GM18951 (cell line): ENCODE data around the gene DELE1.

Experiments
- POLR2A ChIP-seq: IDR thresholded peaks from 4 replicates; pipeline ENCODE4 v1.6.1; 2011; ENCODE audit warnings: mild to moderate bottlenecking; ENCODE audit not compliant: insufficient read length, insufficient read depth; ENCODE audit errors: extremely low read depth
- in situ Hi-C: fragments of 300-500 bp; cut with MboI; formaldehyde crosslinking; loops from one replicate; pipeline ENCODE4 v1.12.0; 2022; ENCODE audit warnings: low sequenced_read_pairs, mixed read lengths, inconsistent platforms; ENCODE audit not compliant: unreplicated experiment

The DELE1 gene

DNA sequence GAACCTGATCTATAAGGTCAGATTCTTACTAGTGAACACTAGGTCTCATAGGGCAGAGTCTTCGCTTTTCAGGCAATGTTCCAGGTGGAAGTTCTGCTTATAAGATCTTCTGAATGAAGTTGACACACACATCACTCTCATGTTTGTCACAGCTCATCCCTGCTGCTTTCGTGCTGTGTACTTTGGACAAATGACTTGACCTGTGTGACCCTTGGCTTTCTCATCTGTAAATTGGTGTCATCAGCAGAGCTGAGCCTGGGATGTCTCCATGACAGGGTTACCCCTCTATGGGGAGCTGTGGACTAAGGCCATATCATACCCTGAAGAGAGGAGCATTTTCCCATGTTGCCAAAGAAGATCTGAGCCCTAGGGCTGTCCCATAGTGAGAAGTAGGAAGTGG, 2.8 kb downstream of the DELE1 start:
- no peak for TF ChIP-seq POLR2A
- in situ Hi-C loops = no loop called here

DNA sequence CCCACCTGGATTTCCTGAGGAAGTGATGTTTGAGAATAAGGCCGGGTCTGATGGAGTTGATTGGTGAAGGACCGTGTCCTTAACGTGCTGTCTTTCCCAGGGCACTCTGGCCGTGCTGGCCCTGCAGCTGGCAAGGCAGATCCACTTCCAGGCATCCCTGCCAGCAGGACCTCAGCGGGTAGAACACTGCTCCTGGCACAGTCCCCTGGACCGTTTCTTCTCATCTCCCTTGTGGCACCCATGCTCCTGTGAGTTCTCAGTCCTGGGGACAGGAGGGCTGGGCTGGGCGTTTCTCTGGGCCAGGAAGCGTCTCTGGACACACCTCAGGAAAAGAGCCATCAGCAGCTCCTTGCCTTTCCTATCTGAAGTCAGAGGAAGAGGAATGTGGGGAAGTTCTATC, 4.4 kb downstream of the DELE1 start:
- in situ Hi-C loops = no loop called here
- no peak for TF ChIP-seq POLR2A

DNA sequence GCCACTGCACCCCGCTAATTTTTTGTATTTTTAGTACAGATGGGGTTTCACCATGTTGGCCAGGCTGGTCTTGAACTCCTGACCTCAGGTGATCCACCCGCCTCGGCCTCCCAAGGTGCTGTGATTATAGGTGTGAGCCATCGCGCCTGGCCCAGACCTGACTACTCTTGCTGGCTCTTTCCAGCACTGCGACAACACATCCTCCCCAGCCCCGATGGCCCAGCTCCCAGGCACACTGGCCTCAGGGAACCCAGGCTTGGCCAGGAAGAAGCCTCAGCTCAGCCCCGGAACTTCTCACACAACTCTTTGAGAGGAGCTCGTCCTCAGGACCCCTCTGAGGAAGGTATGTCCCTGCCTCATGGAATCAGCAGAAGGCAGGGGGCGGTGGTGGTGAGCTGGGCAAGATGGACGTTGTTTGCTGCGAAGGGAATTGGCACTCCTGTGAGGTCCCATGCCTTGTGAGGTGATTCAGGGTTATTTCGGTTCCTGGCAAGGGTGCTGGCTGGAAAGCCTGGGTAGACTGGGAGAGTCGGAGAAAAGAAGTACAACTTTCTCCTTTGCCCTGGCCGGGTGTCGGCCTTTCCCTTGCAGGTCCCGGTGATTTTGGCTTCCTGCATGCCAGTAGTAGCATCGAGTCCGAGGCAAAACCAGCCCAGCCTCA, 5.9 kb downstream of the DELE1 start:
- no peak for TF ChIP-seq POLR2A

DNA sequence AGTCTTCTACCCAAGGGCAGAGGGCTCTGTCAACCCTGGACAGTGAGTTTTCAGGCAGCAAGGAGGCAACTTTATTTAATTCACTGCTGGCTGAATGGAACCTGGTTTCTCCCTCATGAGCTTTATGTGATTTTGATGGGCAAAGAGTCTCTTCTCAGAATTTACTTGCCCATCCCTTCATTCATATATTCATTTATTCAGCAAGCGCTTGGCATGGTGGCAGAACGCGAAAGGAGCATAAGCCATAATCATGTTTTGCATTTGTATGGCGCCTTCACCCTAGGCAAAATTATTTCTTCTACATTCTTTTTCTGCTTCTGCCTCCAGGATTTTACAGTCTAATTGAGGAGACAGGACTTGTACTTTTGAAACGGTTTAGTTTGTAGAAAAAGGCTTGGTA, 8.0 kb downstream of the DELE1 start:
- in situ Hi-C loops = no loop called here
- TF ChIP-seq POLR2A = no peak

More for the DNA sequence above, 5.9 kb downstream of the DELE1 start:
- in situ Hi-C loops = no loop called here

DNA sequence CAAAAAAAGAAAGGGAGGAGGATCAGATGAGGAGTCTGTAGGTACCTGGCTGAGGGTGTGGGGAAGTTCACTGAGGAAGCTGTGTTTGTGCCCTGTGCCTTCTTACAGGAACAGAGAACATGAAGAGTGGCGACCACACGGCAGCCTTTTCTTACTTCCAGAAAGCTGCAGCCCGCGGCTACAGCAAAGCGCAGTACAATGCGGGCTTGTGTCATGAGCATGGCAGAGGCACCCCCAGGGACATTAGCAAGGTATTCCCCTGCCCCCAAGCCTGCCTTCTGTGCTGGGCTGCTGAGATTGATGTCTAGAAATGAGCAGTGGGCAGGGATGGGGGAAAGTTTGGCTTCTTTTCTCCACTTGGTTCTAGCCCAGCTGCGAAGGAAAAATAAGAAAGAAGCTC, 9.5 kb downstream of the DELE1 start:
- in situ Hi-C loops = no loop called here
- no peak for TF ChIP-seq POLR2A

DNA sequence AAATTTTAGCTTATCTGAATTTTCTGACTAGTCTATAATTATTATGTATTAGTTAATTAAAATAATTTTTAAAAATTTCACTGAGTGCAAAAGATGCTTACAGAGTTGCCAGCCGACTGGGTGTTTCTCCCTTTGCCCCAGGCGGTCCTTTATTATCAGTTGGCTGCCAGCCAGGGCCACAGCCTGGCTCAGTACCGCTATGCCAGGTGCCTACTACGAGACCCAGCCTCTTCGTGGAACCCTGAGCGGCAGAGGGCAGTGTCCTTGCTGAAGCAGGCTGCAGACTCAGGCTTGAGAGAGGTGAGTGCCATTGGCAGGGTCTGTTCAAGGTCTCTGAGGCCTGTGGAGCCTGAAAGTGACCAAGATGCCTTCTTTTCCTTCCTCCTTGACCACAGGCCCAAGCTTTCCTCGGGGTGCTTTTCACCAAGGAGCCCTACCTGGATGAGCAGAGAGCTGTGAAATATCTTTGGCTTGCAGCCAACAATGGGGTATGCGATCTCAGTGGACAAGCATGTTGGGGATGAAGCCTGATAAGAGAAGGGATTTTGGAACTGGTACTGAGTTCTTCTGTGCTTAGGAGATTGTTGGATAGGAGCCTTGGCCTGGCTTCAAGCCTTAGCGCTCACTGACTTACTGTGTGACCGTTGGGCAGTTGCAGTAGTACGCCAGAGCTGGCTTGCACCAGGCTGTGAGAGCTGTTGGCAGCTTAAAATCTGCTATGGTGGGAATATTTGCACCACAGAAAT, 10.6 kb downstream of the DELE1 start:
- in situ Hi-C loops = no loop called here
- no peak for TF ChIP-seq POLR2A

DNA sequence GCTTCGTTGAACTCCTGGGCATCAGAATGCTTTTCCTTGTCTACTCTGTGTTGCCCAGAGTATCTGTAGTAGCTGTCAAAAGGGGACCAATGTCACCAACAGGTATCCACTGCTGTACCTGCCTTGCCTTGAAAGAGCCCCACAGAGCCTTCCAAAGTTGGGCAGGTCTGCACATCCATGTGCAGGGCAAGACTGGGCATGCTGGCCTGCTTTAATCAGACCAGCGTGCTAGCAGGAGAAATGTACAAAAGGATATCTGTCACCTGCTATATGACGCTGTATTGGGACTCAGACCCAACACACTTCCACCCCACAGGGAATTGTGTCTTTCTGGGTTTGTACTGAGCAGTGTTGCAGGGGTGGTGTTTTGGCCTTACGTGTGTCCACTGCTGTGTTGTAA, 11.9 kb downstream of the DELE1 start:
- in situ Hi-C loops = no loop called here

DNA sequence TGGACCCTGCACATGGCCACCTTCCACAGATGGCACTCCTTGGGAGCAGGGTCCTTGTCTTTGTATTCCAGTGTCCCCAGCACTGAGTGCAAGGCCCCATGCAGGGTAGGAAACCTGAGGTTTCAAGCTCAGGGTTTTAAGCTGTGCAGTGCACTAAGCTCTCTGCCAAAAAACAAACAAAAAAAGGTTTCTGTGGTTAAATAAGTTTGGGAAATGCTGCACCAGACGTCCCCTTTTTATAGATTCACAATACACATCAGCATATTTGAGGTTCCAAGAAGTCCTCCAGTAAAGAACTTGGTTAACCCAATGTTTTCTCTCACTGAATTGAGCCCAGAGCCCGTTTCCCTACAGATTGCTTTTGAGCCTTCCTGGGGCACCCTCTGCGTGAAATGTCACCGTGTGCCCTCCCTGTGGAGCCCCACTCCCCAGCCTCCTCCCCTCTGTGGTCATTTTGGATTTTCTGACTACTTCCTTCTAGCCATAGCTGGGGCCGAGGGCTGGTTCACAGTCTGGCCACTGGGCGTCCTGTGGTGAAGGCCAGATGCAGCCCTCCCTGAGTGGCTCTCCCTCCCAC, 17.1 kb downstream of the DELE1 start:
- no peak for TF ChIP-seq POLR2A

More for the DNA sequence above, 11.9 kb downstream of the DELE1 start:
- TF ChIP-seq POLR2A = no peak

DNA sequence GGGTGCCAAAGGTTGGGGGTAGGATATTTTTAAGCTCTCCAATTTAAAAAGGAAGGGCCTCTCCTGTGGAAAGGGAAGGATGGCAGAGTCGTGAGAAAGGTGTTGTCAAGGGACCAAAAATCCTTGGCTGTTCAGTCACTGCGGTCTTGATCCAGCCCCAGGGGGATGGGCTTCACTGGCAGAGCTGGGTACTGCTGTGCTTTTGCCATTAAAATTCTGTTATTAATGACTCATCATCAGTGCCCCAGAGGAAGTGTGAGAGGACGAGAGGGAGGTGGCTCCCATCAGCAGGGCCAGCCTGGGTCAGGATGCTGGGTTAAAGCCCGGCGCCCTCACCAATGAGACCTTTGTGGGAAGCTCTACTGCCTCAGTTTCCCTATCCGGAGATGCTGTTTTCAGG, 17.6 kb downstream of the DELE1 start:
- in situ Hi-C loops = no loop called here
- no peak for TF ChIP-seq POLR2A

More for the DNA sequence above, 17.1 kb downstream of the DELE1 start:
- in situ Hi-C loops = no loop called here

DNA sequence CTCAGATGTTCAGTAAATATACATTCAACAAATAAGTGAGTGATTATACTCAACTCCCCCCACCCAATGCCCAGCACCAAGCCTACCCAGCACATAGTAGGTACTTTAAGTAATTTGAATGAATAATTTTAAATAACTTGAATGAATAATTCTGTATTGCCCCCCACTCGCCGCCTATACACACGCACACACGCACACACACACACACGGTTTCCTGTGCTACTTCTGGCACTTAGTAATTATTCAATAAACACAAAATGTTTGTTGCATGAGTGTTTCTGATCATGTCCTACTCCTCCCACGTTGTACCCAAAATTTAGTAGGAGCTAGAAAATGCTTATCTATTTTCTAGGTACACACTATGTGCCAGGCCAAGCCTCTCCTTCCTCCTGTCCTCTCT, 18.1 kb downstream of the DELE1 start:
- TF ChIP-seq POLR2A = no peak
- in situ Hi-C loops = no loop called here

DNA sequence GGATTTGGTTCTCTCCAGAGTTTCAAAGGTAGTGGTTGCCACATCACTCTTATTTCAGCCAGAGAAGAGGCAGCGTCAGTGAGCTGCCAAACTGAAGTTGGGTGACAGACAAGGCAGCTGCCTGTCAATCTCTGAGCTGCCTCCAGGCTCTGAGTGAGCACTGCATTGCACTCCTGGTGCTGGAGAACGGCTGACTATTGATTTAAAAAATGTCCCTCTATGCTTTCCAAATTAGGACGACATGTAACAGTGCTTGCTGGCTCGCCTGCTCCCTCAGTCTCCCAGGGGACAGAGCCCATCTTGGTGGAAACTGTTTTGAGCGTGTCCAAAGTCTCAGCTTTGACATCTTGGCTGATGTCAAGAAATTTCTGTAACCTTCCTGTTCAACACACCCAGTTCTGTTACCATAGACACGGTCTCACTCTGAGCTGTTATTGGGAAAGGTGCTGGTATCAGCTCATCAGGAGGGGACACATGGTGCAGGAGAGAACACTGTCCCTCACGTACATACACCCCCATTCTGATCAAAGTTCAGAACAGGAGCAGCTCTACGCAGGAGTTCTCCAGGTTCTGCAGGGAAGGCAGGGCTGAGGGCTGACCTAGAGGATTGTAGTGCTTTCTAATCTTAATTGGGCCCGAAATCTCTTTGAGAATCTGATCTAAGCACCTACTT, 18.6 kb downstream of the DELE1 start:
- TF ChIP-seq POLR2A = no peak
- in situ Hi-C loops = no loop called here

DNA sequence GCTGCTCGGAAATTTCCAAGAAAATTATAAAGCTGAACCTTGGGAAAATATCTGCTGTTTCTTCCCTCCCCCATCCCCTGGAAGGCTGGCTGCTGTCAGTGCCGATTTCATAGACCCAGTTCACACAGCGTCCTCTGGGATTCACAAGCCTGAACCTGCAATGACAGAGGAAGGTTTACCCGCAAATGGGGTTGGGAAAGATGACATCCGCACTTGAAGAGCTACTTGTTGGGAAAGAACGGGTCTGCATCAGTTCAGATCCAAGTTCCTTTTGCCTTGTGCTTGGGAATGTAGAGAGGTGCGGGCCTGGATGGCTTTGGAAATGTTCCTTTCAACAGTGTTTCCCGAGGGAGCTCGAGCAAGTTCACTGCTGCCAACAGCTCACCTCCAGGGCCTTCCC, 20.4 kb downstream of the DELE1 start:
- no peak for TF ChIP-seq POLR2A
- in situ Hi-C loops = no loop called here

DNA sequence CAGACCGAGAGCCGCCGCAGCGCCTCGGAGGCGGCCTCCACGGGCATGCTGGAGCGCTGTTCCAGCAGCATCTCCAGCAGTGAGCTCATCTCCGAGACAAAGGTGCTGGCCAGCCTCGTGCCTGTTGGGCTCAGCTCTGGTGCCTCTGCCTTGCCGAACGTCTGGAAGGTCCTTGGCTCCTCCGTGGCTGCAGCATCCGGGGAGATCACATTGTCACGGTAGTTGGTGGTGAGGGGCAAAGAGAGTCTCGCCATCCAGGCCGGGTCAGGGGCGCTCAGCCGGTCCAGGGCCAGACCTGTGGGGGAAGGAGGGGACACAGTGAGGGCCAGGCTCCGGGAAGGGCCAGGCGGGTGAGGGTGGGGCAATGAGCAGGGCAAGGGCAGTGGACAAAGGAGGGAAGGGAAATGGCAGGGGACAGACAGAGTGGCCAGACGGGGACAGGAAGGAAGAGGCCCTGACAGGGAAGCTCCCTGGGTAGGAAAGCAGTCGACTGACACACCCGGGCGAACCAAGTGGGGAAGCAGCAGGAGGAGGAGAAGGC, 21.9 kb downstream of the DELE1 start:
- in situ Hi-C loops = no loop called here
- TF ChIP-seq POLR2A = no peak
